Measurements from ENCODE around the gene VPS9D1. TPM values are rescaled to one million over a fixed set of nuclear protein-coding genes. Genes with fewer than 3 reads are reported as not detected.
"Not testable (repeated sequence)": the region's sequence is repeated elsewhere in the genome, so short reads cannot be mapped to it uniquely, and the experiment has no call there.

Gene VPS9D1
- total RNA-seq, 1 donor from 2014 or later = 11.4 TPM

- TF ChIP-seq, protein P1, sequence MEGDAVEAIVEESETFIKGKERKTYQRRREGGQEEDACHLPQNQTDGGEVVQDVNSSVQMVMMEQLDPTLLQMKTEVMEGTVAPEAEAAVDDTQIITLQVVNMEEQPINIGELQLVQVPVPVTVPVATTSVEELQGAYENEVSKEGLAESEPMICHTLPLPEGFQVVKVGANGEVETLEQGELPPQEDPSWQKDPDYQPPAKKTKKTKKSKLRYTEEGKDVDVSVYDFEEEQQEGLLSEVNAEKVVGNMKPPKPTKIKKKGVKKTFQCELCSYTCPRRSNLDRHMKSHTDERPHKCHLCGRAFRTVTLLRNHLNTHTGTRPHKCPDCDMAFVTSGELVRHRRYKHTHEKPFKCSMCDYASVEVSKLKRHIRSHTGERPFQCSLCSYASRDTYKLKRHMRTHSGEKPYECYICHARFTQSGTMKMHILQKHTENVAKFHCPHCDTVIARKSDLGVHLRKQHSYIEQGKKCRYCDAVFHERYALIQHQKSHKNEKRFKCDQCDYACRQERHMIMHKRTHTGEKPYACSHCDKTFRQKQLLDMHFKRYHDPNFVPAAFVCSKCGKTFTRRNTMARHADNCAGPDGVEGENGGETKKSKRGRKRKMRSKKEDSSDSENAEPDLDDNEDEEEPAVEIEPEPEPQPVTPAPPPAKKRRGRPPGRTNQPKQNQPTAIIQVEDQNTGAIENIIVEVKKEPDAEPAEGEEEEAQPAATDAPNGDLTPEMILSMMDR (conservative IDR thresholded peaks at IDR 0.05; ENCODE audit: low read depth, low read length) = no peak
- no peak for DNase-seq (ENCODE audit: low read depth)
- no peak overlapping the region for H3K4me3 ChIP-seq (ENCODE audit: low read depth, low read length)
Measured at GRCh38 chr16:89697161-89697615, 23.5 kb downstream of the VPS9D1 start.

GRCh38 chr16:89696670-89697128 lies 24.0 kb downstream of the VPS9D1 start:
- H3K4me3 ChIP-seq (ENCODE audit: low read depth, low read length) = no peak overlapping the region
- TF ChIP-seq, protein P1 (conservative IDR thresholded peaks at IDR 0.05; ENCODE audit: low read depth, low read length) = no peak
- no peak for DNase-seq (ENCODE audit: low read depth)

DNA sequence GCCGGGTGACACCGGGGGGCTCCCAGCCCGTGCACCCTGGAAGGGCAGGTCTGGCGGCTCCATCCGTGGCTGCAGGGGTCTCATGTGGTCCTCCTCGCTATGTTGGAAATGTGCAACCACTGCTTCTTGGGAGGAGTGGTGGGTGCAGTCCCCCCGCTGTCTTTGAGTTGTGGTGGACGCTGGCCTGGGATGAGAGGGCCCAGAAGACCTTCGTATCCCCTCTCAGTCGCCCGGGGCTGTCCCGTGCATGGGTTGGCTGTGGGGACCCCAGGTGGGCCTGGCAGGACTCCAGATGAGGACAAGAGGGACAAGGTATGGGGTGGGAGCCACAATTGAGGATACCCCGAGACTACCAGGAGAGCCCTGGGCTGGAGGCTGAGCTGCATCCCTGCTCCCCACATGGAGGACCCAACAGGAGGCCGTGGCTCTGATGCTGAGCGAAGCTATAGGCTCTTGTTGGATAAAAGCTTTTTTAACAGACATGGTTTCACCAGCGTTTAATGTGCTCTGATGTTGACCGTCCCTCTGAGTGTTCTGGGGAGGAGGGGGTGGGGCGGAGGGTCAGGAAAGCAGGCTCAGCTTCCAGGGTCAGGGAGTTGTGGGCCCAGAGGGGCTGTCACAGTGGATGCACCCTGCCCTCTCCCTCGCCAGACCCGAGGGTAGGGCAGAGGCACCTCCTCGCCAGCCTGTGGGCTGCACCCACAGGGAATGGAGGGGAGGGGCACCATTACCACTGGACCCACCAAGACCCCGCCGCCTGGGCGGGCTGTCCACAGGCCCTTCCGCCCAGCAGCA lies 24.6 kb downstream of the VPS9D1 start:
- H3K4me3 ChIP-seq (ENCODE audit: low read depth, low read length) = no peak overlapping the region
- TF ChIP-seq, protein P1 (conservative IDR thresholded peaks at IDR 0.05; ENCODE audit: low read depth, low read length) = no peak
- no peak for DNase-seq (ENCODE audit: low read depth)

DNA sequence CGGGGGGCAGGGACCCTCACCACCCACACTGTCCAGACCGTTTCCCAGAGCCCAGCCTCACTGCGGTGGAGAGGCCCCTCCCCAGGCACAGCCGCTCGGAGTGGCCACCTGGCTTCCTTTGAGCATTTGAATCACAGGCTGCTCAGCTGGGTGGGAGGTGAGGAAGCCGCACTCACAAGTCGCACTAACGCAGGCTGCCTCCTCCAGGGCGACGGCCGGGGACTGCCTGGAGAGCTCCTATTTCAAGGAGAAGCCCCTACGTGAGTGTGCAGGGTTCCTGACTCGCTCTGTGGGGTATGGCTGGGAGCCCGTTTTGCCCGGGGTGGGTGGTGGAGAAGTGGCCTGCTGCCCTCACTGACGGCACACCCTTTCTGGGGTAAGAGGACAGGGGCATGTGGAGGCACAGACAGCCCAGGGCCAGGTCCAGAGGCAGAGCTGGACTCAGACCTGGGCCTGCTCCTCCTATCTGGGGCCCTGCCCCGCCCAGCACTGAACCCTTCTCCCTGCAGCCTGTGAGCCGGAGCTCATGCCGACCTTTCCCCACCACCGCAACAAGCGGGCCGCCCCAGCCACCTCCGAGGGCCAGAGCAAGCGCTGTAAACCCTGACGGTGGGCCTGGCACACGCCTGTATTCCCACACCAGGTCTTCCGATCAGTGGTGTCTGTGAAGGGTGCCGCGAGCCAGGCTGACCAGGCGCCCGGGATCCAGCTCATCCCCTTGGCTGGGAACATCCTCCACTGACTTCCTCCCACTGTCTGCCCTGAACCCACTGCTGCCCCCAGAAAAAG lies 25.4 kb downstream of the VPS9D1 start:
- TF ChIP-seq, protein P1 (conservative IDR thresholded peaks at IDR 0.05; ENCODE audit: low read depth, low read length) = no peak

GRCh38 chr16:89694784-89695085 lies 26.0 kb downstream of the VPS9D1 start:
- not testable (repeated sequence) for DNase-seq (ENCODE audit: low read depth); H3K4me3 ChIP-seq (ENCODE audit: low read depth, low read length)

More for the DNA sequence above, 25.4 kb downstream of the VPS9D1 start:
- no peak for DNase-seq (ENCODE audit: low read depth)
- H3K4me3 ChIP-seq (ENCODE audit: low read depth, low read length) = no peak overlapping the region

DNA sequence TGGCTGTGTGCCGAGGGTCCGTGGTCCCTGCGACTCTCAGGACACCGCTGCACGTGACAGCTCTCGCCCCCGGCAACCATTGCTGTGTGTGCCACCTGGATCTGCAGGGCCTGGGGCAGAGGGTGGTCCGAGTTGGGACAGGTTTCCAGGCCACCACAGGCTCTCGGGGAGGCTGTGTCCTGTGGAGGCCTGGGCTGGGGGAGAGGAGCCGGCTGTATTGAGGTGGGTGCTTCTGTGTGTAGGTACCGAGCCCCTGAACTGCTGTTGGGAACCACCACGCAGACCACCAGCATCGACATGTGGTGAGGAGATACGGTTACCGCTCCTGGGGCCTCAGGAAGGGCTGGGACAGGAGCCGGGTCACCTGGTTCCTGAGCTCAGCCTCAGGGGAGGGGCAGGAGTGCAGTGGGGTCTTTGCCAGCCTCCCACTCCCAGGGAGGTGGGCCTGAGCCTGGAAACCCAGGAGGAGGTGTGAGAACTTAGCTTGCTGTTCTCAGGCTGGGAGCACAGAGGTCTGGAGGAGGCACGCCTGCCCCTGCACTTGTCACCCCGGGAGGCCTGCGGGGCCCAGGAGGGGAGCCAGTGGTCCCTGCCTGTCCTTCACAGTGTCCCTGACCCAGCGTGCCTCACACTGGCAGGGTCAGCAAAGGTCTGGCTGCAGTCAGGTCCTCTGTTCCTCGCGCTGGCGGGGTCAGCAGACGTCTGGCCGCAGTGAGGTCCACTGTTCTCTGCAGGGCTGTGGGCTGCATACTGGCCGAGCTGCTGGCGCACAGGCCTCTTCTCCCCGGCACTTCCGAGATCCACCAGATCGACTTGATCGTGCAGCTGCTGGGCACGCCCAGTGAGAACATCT lies 26.5 kb downstream of the VPS9D1 start:
- TF ChIP-seq, protein P1 (conservative IDR thresholded peaks at IDR 0.05; ENCODE audit: low read depth, low read length) = no peak
- H3K4me3 ChIP-seq (ENCODE audit: low read depth, low read length) = no peak overlapping the region

DNA sequence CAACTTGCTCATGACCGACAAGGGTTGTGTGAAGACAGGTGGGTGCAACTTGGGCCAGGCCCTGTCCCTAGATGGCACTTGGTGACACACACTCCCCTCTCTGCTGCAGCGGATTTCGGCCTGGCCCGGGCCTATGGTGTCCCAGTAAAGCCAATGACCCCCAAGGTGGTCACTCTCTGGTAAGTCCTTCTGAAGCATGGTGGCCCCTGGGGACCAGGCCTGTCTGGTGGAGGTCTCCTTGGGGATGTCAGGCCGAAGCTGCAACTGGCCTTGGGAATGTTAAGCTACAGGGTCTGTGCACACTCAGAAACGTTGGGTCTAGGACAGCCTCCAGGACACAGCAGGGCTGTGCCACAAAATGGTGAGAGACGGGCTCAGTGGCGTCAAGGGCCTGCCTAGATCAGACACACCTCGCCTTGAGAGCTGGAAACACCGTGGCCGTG lies 27.4 kb downstream of the VPS9D1 start:
- no peak for DNase-seq (ENCODE audit: low read depth)
- no peak overlapping the region for H3K4me3 ChIP-seq (ENCODE audit: low read depth, low read length)
- TF ChIP-seq, protein P1 (conservative IDR thresholded peaks at IDR 0.05; ENCODE audit: low read depth, low read length) = no peak

More for the DNA sequence above, 26.5 kb downstream of the VPS9D1 start:
- DNase-seq (ENCODE audit: low read depth) = no peak
